Astrocyte (in vitro differentiated cells and primary cell): ENCODE data around the gene GUCY2C. TPM values are rescaled to one million over a fixed set of nuclear protein-coding genes. Genes with fewer than 3 reads are reported as not detected.

Experiments
- DNase-seq: peaks from one replicate; pipeline ENCODE4 v3.0.0-alpha.2; 2010; ENCODE audit warnings: low read depth
- FAIRE-seq: peaks from 2 replicates; lab custom pipeline; 2011; peaks lifted over from hg19 to GRCh38; lab: Jason Lieb, UNC
- H2AFZ ChIP-seq: 2 replicates; pipeline ENCODE4 v1.6.0; 2012; ENCODE audit warnings: low read depth, low read length, inconsistent platforms
- H3K27ac ChIP-seq: 2 replicates; pipeline ENCODE4 v1.5.1; 2011; ENCODE audit warnings: low read depth, low read length, inconsistent platforms
- H3K27me3 ChIP-seq: 2 replicates; pipeline ENCODE4 v1.6.0; 2011; ENCODE audit warnings: low read length, inconsistent platforms; ENCODE audit not compliant: insufficient read depth
- H3K36me3 ChIP-seq: 2 replicates; pipeline ENCODE4 v1.5.1; 2011; ENCODE audit warnings: low read length, inconsistent platforms; ENCODE audit not compliant: insufficient read depth
- H3K4me1 ChIP-seq: 2 replicates; pipeline ENCODE4 v1.5.1; 2011; ENCODE audit warnings: low read length, inconsistent platforms; ENCODE audit not compliant: insufficient read depth
- H3K4me2 ChIP-seq: 2 replicates; pipeline ENCODE4 v1.6.0; 2012; ENCODE audit warnings: low read length, inconsistent platforms
- H3K4me3 ChIP-seq: 2 replicates; pipeline ENCODE4 v1.5.1; 2011; ENCODE audit warnings: low read depth, mild to moderate bottlenecking, low read length, inconsistent platforms; ENCODE audit not compliant: insufficient read depth
- H3K79me2 ChIP-seq: 2 replicates; pipeline ENCODE4 v1.6.0; 2012; ENCODE audit warnings: mild to moderate bottlenecking, low read length, inconsistent platforms; ENCODE audit not compliant: insufficient read depth
- H3K9ac ChIP-seq: 2 replicates; pipeline ENCODE4 v1.6.0; 2012; ENCODE audit warnings: mild to moderate bottlenecking, low read length, inconsistent platforms
- H3K9me3 ChIP-seq: 2 replicates; pipeline ENCODE4 v1.5.1; 2012; ENCODE audit warnings: low read depth, mild to moderate bottlenecking, low read length, inconsistent platforms; ENCODE audit not compliant: insufficient read depth
- H4K20me1 ChIP-seq: 2 replicates; pipeline ENCODE4 v1.6.0; 2012; ENCODE audit warnings: low read length, inconsistent platforms; ENCODE audit not compliant: insufficient read depth
- H3K27ac Mint-ChIP-seq: one replicate; pipeline ENCODE4 v1.8.0; 2021; ENCODE audit warnings: mild to moderate bottlenecking, mixed read lengths; ENCODE audit not compliant: unreplicated experiment
- H3K27me3 Mint-ChIP-seq: one replicate; pipeline ENCODE4 v1.8.0; 2021; ENCODE audit warnings: low read depth, mixed read lengths; ENCODE audit not compliant: unreplicated experiment
- H3K36me3 Mint-ChIP-seq: one replicate; pipeline ENCODE4 v1.8.0; 2021; ENCODE audit warnings: low read depth, mixed read lengths; ENCODE audit not compliant: unreplicated experiment
- H3K4me1 Mint-ChIP-seq: one replicate; pipeline ENCODE4 v1.8.0; 2021; ENCODE audit warnings: low read depth, mixed read lengths; ENCODE audit not compliant: unreplicated experiment
- H3K4me3 Mint-ChIP-seq: one replicate; pipeline ENCODE4 v1.8.0; 2021; ENCODE audit warnings: mild to moderate bottlenecking, moderate library complexity, mixed read lengths; ENCODE audit not compliant: unreplicated experiment
- H3K9me3 Mint-ChIP-seq: one replicate; pipeline ENCODE4 v1.8.0; 2021; ENCODE audit warnings: mild to moderate bottlenecking, mixed read lengths; ENCODE audit not compliant: unreplicated experiment
- EZH2 ChIP-seq: IDR thresholded peaks from 2 replicates; pipeline ENCODE4 v1.6.1; 2012; ENCODE audit warnings: mild to moderate bottlenecking, low read length, inconsistent platforms; ENCODE audit not compliant: insufficient read depth
- total RNA-seq: library from RNA; stranded (reverse); gene quantifications from 2 replicates; pipeline ENCODE4 v1.2.1, GENCODE V29; 2021
- TF ChIP-seq, protein P1 (sequence below): IDR thresholded peaks from 2 replicates; pipeline ENCODE4 v1.5.1; 2011; ENCODE audit warnings: low read depth, mild to moderate bottlenecking, inconsistent platforms, low read length, moderate library complexity; ENCODE audit not compliant: insufficient read depth

GUCY2C gene
- total RNA-seq, 1 donor from 2014 or later, result 0.09 TPM

DNA sequence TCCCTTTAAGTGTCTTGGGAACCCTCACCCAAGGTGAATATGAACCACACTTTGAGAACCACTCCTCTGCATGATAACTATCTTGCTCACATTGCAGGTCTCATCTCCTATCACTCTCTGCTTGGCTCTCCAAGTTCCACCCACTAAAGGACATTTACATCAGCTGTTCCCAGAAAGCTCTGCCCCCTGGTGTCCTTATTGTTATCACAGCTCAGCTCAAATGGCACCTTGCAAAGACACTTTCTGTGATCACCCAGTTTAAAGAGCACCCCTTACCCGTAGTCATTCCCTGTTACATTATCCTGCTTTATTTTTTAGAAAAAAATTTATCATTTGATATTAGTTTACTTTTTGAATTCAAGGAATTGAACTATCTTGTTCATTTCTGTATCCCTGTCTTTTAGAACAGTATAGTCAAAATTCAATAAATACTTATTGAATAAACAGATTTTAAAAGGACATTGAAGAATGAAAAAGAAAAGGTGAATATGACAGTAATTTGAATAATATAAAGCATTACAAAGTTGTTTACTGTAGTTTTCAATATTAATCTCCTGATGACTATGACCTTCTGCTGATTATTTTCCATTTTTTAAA, 20.5 kb upstream of the GUCY2C start:
- Histone ChIP-seq H2AFZ (no peak overlapping the region), H3K9ac (no peak overlapping the region), H3K27me3 (no peaks in the 10 kb centered on the region), H3K4me3 (no peak overlapping the region), H3K27ac (no peak overlapping the region), H4K20me1 (no peaks in the 10 kb centered on the region), H3K9me3 (no peaks in the 10 kb centered on the region), H3K36me3 (no peaks in the 10 kb centered on the region), H3K4me1 (no peaks in the 10 kb centered on the region), H3K4me2 (no peak overlapping the region), H3K79me2 (no peaks in the 10 kb centered on the region)
- TF ChIP-seq EZH2, result no peak
- TF ChIP-seq, protein P1, sequence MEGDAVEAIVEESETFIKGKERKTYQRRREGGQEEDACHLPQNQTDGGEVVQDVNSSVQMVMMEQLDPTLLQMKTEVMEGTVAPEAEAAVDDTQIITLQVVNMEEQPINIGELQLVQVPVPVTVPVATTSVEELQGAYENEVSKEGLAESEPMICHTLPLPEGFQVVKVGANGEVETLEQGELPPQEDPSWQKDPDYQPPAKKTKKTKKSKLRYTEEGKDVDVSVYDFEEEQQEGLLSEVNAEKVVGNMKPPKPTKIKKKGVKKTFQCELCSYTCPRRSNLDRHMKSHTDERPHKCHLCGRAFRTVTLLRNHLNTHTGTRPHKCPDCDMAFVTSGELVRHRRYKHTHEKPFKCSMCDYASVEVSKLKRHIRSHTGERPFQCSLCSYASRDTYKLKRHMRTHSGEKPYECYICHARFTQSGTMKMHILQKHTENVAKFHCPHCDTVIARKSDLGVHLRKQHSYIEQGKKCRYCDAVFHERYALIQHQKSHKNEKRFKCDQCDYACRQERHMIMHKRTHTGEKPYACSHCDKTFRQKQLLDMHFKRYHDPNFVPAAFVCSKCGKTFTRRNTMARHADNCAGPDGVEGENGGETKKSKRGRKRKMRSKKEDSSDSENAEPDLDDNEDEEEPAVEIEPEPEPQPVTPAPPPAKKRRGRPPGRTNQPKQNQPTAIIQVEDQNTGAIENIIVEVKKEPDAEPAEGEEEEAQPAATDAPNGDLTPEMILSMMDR, result peak; percentile 31
- Mint-ChIP-seq H3K27me3 (no peaks in the 10 kb centered on the region), H3K4me1 (no peaks in the 10 kb centered on the region), H3K9me3 (no peaks in the 10 kb centered on the region), H3K27ac (no peak overlapping the region), H3K4me3 (no peak overlapping the region), H3K36me3 (no peaks in the 10 kb centered on the region)
- peak; percentile 8 for DNase-seq
- no peak for FAIRE-seq

DNA sequence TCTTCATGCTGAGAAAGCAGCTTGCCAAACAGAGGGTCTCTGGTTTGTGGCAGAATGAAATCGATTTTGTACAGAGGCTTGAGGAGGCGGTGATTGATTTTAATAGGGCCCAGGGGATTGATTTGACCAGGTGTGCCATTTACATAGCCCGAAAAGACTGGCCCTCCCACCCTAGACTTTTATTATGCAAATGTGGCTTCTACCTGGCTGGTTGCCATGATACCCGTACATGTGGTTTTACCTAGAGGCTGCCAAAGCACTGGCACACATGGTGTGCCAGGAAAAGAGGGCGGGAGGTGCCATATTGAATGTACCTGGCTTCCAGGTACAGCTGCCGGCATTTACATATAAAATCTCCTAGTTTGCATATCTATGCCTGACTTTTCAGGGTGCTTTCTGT, 18.0 kb upstream of the GUCY2C start:
- no peaks in the 10 kb centered on the region for H3K4me1 ChIP-seq
- Mint-ChIP-seq H3K4me3 (no peak overlapping the region), H3K4me1 (no peaks in the 10 kb centered on the region), H3K9me3 (peaks cover 2% of the 10 kb centered on the region), H3K27ac (no peak overlapping the region), H3K36me3 (no peaks in the 10 kb centered on the region), H3K27me3 (peaks cover 10% of the 10 kb centered on the region)
- no peak overlapping the region for H2AFZ ChIP-seq
- FAIRE-seq (no peak), DNase-seq (no peak)
- no peak overlapping the region for H3K9ac ChIP-seq
- no peak overlapping the region for H3K4me2 ChIP-seq
- no peaks in the 10 kb centered on the region for H3K9me3 ChIP-seq
- H3K79me2 ChIP-seq, result no peaks in the 10 kb centered on the region
- no peak overlapping the region for H3K27ac ChIP-seq
- H3K36me3 ChIP-seq, result no peaks in the 10 kb centered on the region
- TF ChIP-seq, protein P1, result no peak
- TF ChIP-seq EZH2, result no peak
- no peak overlapping the region for H3K4me3 ChIP-seq
- no peaks in the 10 kb centered on the region for H4K20me1 ChIP-seq
- H3K27me3 ChIP-seq, result no peaks in the 10 kb centered on the region

DNA sequence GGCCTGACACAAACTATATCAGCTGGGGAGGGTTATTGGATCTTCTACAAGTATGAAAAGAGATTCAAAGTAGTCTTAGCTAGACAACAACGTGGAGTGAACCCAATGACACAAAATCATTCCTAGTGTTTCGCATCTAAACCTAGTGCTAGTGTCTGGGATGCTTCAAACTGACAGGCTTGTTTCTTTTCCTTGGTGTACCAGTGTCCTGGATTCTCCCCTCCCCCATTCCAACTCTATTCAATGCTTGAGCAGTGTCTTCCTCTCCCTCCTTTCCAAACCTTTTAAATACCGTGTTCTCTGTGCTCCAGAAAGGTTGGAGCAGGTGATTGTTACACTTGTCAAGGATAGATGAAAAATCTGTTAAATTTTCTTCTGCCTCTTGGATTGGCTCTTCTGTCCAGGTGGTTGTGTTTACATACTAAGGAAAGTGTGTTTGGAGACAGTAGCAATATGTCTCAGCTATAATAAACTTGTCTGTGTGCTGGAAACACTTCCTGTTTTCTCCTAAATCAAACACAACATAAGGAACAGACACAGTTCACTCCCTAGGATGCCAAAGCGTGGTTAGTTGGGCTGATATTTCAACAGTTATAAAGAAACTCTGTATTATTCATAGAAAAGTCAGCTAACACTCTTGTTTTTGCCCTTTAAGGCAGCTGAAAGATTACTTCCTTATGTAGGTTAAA, 14.4 kb upstream of the GUCY2C start:
- no peak overlapping the region for H2AFZ ChIP-seq
- H3K27ac ChIP-seq, result no peak overlapping the region
- no peaks in the 10 kb centered on the region for H3K36me3 ChIP-seq
- no peak overlapping the region for H3K4me2 ChIP-seq
- FAIRE-seq (no peak), DNase-seq (no peak)
- no peaks in the 10 kb centered on the region for H3K9me3 ChIP-seq
- no peaks in the 10 kb centered on the region for H3K27me3 ChIP-seq
- TF ChIP-seq EZH2, result no peak
- TF ChIP-seq, protein P1, result no peak
- Mint-ChIP-seq H3K4me1 (peaks cover 8% of the 10 kb centered on the region), H3K27me3 (peaks cover 33% of the 10 kb centered on the region), H3K36me3 (no peaks in the 10 kb centered on the region), H3K27ac (no peak overlapping the region), H3K4me3 (no peak overlapping the region), H3K9me3 (peaks cover 4% of the 10 kb centered on the region)
- H4K20me1 ChIP-seq, result no peaks in the 10 kb centered on the region
- H3K79me2 ChIP-seq, result no peaks in the 10 kb centered on the region
- no peak overlapping the region for H3K9ac ChIP-seq
- H3K4me1 ChIP-seq, result no peaks in the 10 kb centered on the region
- H3K4me3 ChIP-seq, result no peak overlapping the region
